ENCODE measurements around the gene PDSS2.
A peak's percentile ranks its signal among the peaks of the same experiment; 100 is the strongest.
"Not testable (repeated sequence)": the region's sequence is repeated elsewhere in the genome, so short reads cannot be mapped to it uniquely, and the experiment has no call there.

PDSS2 gene, protein sequence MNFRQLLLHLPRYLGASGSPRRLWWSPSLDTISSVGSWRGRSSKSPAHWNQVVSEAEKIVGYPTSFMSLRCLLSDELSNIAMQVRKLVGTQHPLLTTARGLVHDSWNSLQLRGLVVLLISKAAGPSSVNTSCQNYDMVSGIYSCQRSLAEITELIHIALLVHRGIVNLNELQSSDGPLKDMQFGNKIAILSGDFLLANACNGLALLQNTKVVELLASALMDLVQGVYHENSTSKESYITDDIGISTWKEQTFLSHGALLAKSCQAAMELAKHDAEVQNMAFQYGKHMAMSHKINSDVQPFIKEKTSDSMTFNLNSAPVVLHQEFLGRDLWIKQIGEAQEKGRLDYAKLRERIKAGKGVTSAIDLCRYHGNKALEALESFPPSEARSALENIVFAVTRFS

GRCh38 chr6:107459283-107460082 is at the start of gene PDSS2:
PDSS2 (minus strand) TSS chr6:107459564; CDS start chr6:107459285, 279 bp downstream.
- peak; percentile 74 to 96 (median 92) for DNase-seq

GRCh38 chr6:107506145-107506544 is 46.8 kb upstream of the PDSS2 start:
- DNase-seq: no peak

DNA sequence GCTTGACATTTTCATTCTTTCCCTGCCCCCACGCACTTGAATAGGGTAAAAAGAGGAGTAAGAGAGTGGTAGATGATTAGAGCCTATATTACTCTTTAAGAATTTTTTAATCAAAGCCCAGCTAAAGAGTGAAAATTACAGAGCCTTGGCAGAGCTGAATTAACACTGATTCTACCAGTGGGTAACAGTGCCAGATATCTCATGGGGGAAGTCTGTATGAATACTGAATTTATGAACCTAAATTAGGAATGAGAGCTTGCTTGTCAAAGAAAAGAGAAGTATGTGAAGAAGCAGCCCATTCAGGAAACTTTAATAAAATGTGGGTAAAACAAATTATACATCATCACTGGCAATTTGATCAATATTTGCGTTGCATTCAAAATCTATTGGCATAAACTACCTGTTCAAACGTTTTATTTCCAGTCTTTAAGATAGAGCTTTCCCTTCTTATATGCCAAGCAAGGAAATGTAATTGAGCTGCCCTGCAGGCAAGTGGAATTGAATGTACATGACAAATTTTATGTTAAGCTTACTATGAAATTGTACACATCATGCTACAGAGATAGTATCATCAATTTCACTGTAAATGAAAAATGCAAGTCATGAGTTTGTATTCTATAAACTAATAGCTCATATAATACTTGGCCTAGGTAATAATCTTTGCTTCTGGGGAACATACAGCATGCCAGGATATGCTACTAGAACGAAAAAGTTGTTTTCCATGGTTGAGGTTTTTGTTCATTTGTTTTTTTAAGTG is 45.1 kb upstream of the PDSS2 start:
- no peak for DNase-seq

GRCh38 chr6:107496892-107497684 is 37.7 kb upstream of the PDSS2 start:
- no peak for DNase-seq

- peak in 2 of 14 donors; percentile 6 for DNase-seq
Measured at GRCh38 chr6:107495971-107496370, 36.6 kb upstream of the PDSS2 start.

DNA sequence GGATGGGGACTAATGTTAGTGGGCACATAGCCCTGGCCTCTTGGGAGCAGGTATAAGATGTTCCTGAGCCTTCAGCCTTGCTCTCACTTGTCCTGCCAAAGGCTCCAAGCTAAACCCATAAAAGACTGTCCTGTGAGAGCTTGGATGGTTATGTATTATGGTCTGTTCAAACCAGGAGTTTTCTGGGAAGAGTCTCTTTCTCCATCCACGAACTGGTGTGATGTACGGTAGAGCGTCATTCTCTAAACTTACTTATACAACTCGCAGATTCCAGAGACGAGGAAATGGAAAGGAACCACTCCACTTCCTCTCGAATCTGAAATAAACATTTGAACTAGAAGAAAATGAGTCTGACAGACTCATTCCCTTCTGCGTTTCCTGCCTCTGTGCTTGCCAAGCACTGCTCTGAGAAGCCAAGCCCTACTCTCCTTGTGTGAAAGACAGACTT is 35.9 kb upstream of the PDSS2 start:
- DNase-seq: peak in 4 of 14 donors; percentile 9 to 55 (median 38)

DNA sequence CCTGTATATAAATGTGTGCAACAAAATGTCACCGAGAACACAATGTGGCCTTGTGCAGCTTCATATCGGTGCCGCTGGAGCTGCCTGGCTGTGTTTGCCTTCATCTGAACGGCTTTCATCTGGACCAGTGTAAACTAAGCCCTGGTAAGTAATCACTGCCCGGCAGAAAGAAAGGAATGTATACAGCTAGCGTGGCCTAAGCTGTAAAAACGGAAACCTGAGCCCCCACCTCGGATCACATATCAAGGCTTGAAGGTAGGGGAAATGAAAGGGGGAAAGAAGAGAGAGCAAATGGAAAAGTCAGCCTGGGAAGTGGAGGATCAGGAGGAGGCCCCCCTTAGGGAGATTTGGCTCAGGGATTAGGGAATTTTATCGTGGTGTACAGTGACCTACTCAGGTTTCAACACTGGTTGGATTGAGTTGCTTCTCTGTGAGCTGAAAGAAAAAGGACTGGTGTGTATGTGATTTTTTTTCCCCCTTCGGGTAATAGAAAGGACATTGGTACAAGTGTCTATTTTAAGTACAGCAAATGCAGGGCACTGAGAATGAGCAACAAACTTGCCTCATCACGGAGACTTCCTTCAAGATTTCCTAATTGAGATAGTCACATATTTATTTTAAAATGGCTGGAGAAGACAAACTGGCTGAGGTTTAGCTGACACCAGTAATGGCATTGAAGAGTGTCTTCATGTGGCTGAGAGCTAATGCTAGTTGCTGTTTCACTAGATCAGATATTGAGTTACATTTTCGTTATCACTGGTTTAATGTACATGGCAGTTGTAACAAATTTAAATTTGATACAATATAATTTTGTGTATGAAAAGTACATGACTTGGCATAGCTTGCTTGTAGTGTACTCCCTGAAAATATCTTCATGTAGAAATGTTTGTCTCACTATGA is 34.0 kb upstream of the PDSS2 start:
- DNase-seq: peak in 9 of 14 donors; percentile 11 to 74 (median 32)

- DNase-seq: peak in 8 of 14 donors; percentile 6 to 64 (median 30)
Measured at GRCh38 chr6:107491760-107492660, 32.6 kb upstream of the PDSS2 start.

DNA sequence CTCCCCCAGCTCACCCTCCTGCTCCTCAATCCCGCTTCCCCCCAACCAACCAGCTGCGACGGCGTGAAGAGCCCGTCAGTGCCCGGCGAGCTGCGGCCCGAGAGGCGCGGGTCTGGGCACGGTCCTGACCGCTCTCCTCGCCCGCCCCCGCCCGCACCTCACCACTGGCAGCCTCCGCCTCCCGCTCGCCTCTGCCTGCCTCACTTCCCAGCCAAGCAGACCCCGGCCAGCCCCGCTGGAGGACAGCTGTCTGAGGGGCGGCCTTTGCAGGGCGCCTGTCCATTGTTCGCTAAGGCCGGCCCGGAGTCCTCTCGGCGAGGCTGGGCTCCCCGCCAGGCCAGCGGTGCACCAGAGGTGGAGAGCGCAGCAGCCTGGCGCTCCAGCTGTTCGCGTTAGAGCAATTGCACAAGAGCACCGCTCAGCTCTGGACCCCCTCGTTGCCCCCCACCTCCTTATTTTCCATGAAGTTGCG is 31.8 kb upstream of the PDSS2 start:
- DNase-seq: peak in 10 of 14 donors; percentile 26 to 83 (median 54)

DNA sequence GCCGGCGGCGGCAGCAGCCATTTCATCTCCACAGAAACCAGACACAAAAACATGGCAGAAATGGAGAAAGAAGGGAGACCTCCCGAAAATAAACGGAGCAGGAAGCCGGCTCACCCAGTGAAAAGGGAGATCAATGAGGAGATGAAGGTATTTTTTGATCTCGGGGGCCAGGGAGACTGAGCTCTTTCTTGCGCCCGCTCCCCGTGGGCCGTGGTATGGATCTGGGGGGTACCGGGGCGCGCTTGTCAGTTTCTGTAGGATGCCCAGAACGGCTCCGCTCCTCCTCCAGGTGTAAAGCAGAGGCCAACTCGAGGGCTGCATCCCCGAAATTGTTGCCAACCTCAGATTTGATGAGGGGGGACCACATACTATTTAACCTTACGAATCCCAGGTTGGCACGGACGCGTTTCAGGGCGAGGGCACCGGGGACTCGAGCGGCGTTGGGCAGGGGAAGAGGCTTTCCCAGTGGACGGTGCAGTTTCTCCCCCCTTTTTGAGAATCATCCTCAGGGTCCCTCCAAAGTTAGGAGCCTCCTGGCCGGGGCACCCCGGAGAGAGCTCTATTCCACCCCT is 31.3 kb upstream of the PDSS2 start:
- DNase-seq: peak in 5 of 14 donors; percentile 41 to 55 (median 44)

DNA sequence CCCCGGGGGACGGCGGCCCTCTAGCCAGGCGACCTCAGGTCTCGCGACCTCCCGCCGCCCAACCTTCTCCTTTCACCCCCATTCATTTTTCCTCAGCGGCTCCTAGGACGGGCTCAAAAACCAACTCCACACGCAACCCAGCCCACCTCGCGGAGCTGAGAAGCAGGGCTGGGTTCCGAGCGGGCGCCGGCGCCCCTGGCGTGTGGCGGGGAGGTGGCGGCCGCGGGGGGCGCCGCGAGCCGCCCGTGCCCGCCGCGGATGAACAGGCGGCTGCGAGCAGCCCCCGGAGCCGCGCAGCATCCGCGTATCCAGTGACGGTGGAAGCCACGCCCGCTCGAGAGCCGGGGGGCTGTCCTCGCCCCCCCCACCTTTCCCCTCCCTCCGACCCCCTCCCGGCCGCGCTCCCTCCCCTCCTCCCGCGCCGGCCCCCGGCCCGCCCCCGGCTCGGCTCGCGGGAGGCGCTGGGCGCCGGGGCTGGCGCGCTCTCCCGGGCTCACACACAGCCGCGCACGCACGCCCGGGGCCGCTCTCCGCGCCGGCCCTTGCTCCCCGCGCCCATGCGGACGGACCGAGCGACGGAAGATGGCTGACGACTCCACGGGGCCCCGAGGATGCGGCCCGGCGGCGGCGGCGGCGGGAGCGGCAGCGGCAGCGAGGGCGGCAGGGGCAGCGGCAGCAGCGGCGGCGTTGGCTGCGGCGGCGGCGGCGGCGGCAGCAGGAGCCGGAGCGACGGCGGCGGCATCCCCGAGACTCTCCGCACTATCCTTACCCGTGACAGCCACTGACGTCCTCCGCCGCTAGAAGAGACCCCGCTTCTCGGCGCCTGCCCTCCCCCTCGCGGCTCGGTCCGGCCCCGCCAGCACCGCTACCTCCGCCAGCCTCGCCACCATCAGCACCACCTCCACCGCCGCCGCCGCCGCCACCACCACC is 30.5 kb upstream of the PDSS2 start, which contains the start of gene SOBP:
Gene SOBP (plus strand): TSS at position 482 of the 930 bp plus-strand sequence. CDS start 500 bp downstream, outside the sequence.
- DNase-seq: peak in 12 of 14 donors; percentile 9 to 76 (median 66)

DNA sequence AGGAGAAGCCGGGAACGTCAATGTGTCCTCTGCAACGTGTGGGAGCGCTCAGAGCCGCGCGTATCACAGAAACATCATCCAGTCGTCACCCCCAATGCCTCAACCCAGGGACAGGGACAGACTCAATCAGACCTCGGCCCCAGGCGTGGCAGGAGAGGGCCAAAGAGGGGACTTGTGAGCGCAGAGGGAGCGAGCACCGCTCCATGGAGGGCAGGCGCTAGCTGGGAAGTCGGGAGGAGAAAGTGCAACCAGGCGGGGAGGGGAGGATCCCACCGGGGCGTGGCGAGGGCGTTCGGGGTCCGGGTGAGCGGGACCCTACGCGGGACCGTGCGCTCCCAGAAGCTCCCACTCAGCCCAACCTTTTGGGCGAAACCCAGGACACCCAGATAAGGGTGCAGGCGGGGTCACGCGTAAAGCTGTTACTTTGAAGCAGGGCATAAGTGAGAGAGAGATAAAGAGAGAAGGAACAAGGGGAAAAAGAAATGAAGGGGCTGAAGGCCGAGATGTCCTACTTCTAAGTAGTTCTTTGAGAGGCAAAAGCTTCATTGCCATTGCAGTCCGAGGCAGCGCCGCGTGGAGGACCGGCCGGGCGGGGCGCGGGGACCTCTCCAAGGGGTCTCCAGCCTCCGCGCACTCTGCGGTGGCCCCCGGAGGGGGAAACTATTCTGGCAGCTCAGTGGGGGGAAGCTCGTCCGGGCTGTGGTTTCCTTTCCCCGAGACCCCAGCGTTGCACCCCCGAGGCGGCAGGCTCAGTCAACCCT is 29.7 kb upstream of the PDSS2 start:
- DNase-seq: peak in 9 of 14 donors; percentile 33 to 76 (median 51)

DNA sequence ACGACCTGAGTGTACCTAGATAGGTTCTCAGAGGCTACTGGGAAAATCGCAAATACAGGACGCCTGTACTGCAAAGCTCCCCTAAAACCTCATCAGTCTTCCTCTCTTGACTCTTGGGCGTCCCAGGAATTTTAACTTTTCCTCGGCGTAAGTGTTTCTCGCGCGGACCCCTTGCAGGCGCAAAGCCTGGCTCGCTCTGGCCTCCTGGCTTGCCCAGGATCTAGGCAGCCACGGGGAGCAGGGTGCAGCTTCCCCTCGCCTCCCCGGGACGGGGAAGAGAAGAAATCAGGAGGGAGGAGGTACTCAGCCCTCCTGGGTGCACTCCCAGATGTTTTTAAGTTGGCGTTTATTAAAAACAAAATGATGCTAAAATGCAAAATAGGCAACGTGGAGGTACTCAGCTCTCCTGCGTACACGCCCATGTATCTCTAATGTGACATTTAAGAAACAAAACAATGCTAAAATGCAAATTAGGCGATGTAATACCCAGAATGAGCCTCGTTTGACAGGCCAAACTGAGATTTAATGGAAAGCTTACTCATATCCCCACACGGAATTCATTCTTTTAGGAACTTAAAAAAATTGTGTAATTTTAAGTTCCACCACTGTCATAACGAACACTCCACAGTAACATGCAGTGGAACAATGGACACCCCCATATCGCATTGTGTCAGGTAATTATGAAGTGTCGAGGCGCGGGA is 29.0 kb upstream of the PDSS2 start:
- peak in 2 of 14 donors; percentile 7 to 29 for DNase-seq

DNA sequence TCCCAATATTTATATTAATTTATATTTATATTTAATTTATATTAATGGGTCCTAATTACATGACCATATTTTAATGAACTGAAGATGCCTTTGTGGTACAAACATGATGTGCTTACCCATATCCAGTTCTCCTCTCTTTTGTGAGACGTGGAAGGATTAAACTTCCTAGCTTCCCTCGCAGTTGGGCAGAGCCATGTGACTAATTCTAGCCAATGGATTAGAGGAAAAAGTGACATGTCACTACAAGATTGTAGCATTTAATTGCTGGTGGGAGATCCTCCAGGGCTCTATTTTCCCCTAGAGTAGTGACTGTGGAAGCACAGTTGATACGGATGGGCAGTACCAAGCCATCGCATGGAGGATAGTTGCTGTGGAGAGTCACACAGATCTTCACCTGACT is 25.8 kb upstream of the PDSS2 start:
- DNase-seq: no peak

- DNase-seq: no peak
Measured at GRCh38 chr6:107479089-107479690, 19.8 kb upstream of the PDSS2 start.

- DNase-seq: not testable (repeated sequence)
Measured at GRCh38 chr6:107475826-107476225, 16.5 kb upstream of the PDSS2 start.

Measured in C1 segment of cervical spinal cord (tissue), 14 donors.